HEK293 (cell line): ENCODE measurements around the gene DACT3.

Experiments
- CTCF ChIA-PET: fragments of 350-600 bp; formaldehyde crosslinking; extraction: SDS; loops from one replicate; lab custom pipeline; 2021; ENCODE audit warnings: antibody characterized with exemption; lab: Yijun Ruan, JAX
- POLR2A ChIA-PET: fragments of 300-600 bp; formaldehyde crosslinking; extraction: SDS; loops from one replicate; lab custom pipeline; 2020; ENCODE audit warnings: antibody characterized with exemption, inconsistent platforms; lab: Yijun Ruan, JAX
- H3K27ac ChIP-seq: fragments of 200-500 bp; sonication (Bioruptor generic); 2 replicates; pipeline ENCODE4 v1.5.1; 2014; ENCODE audit warnings: low read depth, low read length, control low read depth, inconsistent platforms; ENCODE audit errors: extremely low read depth
- H3K36me3 ChIP-seq, 2 experiments: fragments of 200-500 bp in 1 of 2; sonication (Bioruptor generic) in 1 of 2; 1 replicate in 1 of 2; 2 replicates in 1 of 2; pipeline ENCODE4 v1.5.1; 2014 to 2017; ENCODE audit warnings: inconsistent platforms in 2 of 2, low read length in 2 of 2; ENCODE audit not compliant: control insufficient read depth in 2 of 2, insufficient read depth in 1 of 2
- H3K4me1 ChIP-seq: fragments of 200-500 bp; sonication (Bioruptor generic); 2 replicates; pipeline ENCODE4 v1.5.1; 2014; ENCODE audit warnings: mild to moderate bottlenecking, low read length, inconsistent platforms; ENCODE audit not compliant: control insufficient read depth, insufficient read depth
- H3K4me3 ChIP-seq: 2 replicates; pipeline ENCODE4 v1.5.1; 2011; ENCODE audit warnings: low read depth, mild to moderate bottlenecking, control low read depth, low read length, moderate library complexity
- H3K9me3 ChIP-seq: fragments of 200-500 bp; sonication (Bioruptor generic); 2 replicates; pipeline ENCODE4 v1.5.1; 2014; ENCODE audit warnings: low read depth, low read length, inconsistent platforms; ENCODE audit not compliant: control insufficient read depth, insufficient read depth
- GLIS1 ChIP-seq: fragments of 450-650 bp; formaldehyde crosslinking; IDR thresholded peaks from 2 replicates; pipeline ENCODE4 v1.5.1; 2016; ENCODE audit warnings: missing biosample characterization, missing genetic modification characterization
- KLF1 ChIP-seq: fragments of 450-650 bp; formaldehyde crosslinking; IDR thresholded peaks from 2 replicates; pipeline ENCODE4 v1.5.1; 2016; ENCODE audit warnings: missing biosample characterization, missing genetic modification characterization
- KLF16 ChIP-seq: fragments of 450-650 bp; formaldehyde crosslinking; IDR thresholded peaks from 2 replicates; pipeline ENCODE4 v1.5.1; 2017; ENCODE audit warnings: missing biosample characterization, missing genetic modification characterization
- KLF7 ChIP-seq: fragments of 450-650 bp; formaldehyde crosslinking; IDR thresholded peaks from 2 replicates; pipeline ENCODE4 v1.5.1; 2016; ENCODE audit warnings: missing biosample characterization, missing genetic modification characterization, borderline replicate concordance
- PRDM6 ChIP-seq: fragments of 450-650 bp; formaldehyde crosslinking; IDR thresholded peaks from 2 replicates; pipeline ENCODE4 v1.5.1; 2017; ENCODE audit warnings: missing biosample characterization, missing genetic modification characterization
- ZBTB20 ChIP-seq: fragments of 450-650 bp; formaldehyde crosslinking; IDR thresholded peaks from 2 replicates; pipeline ENCODE4 v1.5.1; 2016; ENCODE audit warnings: missing biosample characterization, missing genetic modification characterization
- ZBTB7A ChIP-seq: fragments of 450-650 bp; formaldehyde crosslinking; IDR thresholded peaks from 2 replicates; pipeline ENCODE4 v1.5.1; 2016; ENCODE audit warnings: low read depth, missing biosample characterization, missing genetic modification characterization
- ZFP3 ChIP-seq: fragments of 450-650 bp; formaldehyde crosslinking; IDR thresholded peaks from 2 replicates; pipeline ENCODE4 v1.5.1; 2016; ENCODE audit warnings: low read depth, missing biosample characterization, missing genetic modification characterization
- ZNF138 ChIP-seq: fragments of 450-650 bp; formaldehyde crosslinking; IDR thresholded peaks from 2 replicates; pipeline ENCODE4 v1.5.1; 2016; ENCODE audit warnings: missing biosample characterization, missing genetic modification characterization, borderline replicate concordance
- ZNF18 ChIP-seq: fragments of 450-650 bp; formaldehyde crosslinking; IDR thresholded peaks from 2 replicates; pipeline ENCODE4 v1.5.1; 2016; ENCODE audit warnings: missing biosample characterization, missing genetic modification characterization
- ZNF398 ChIP-seq: fragments of 450-650 bp; formaldehyde crosslinking; IDR thresholded peaks from 2 replicates; pipeline ENCODE4 v1.5.1; 2017; ENCODE audit warnings: missing biosample characterization, missing genetic modification characterization
- ZNF423 ChIP-seq: fragments of 450-650 bp; formaldehyde crosslinking; IDR thresholded peaks from 2 replicates; pipeline ENCODE4 v1.5.1; 2016; ENCODE audit warnings: missing biosample characterization, missing genetic modification characterization
- ZNF426 ChIP-seq: fragments of 450-650 bp; formaldehyde crosslinking; IDR thresholded peaks from 2 replicates; pipeline ENCODE4 v1.5.1; 2017; ENCODE audit warnings: missing biosample characterization, missing genetic modification characterization, mild to moderate bottlenecking, inconsistent platforms, moderate library complexity
- ZNF473 ChIP-seq: fragments of 450-650 bp; formaldehyde crosslinking; IDR thresholded peaks from 2 replicates; pipeline ENCODE4 v1.5.1; 2017; ENCODE audit warnings: missing biosample characterization, missing genetic modification characterization
- ZNF560 ChIP-seq: fragments of 450-650 bp; formaldehyde crosslinking; IDR thresholded peaks from 2 replicates; pipeline ENCODE4 v1.5.1; 2017; ENCODE audit warnings: missing biosample characterization, missing genetic modification characterization, borderline replicate concordance
- ZNF610 ChIP-seq: fragments of 450-650 bp; formaldehyde crosslinking; IDR thresholded peaks from 2 replicates; pipeline ENCODE4 v1.5.1; 2016; ENCODE audit warnings: missing biosample characterization, missing genetic modification characterization, borderline replicate concordance
- ZNF623 ChIP-seq: fragments of 450-650 bp; formaldehyde crosslinking; IDR thresholded peaks from 2 replicates; pipeline ENCODE4 v1.5.1; 2016; ENCODE audit warnings: missing biosample characterization, missing genetic modification characterization
- ZNF639 ChIP-seq: fragments of 450-650 bp; formaldehyde crosslinking; IDR thresholded peaks from 2 replicates; pipeline ENCODE4 v1.5.1; 2016; ENCODE audit warnings: missing biosample characterization, missing genetic modification characterization
- ZNF677 ChIP-seq: fragments of 450-650 bp; IDR thresholded peaks from 2 replicates; pipeline ENCODE4 v1.5.0; 2018; ENCODE audit warnings: missing biosample characterization, mild to moderate bottlenecking, missing genetic modification characterization, moderate library complexity
- ZSCAN16 ChIP-seq: fragments of 450-650 bp; formaldehyde crosslinking; IDR thresholded peaks from 2 replicates; pipeline ENCODE4 v1.5.1; 2016; ENCODE audit warnings: missing biosample characterization, missing genetic modification characterization
- TF ChIP-seq, protein P1 (sequence below): fragments of 450-650 bp; IDR thresholded peaks from 2 replicates; pipeline ENCODE4 v1.5.1; 2018; ENCODE audit warnings: missing biosample characterization, mild to moderate bottlenecking, missing genetic modification characterization
- TF ChIP-seq, protein P2 (sequence below): fragments of 450-650 bp; formaldehyde crosslinking; IDR thresholded peaks from 2 replicates; pipeline ENCODE4 v1.5.1; 2016; ENCODE audit warnings: missing biosample characterization, missing genetic modification characterization

Gene DACT3

GRCh38 chr19:46640656-46641055 is 20.3 kb downstream of the DACT3 start:
- no peak overlapping the region for H3K4me3 ChIP-seq
- H3K36me3 ChIP-seq: no peaks in the 10 kb centered on the region
- H3K4me1 ChIP-seq: no peaks in the 10 kb centered on the region
- no peak for TF ChIP-seq ZNF426
- no peak for TF ChIP-seq ZBTB7A (tag by site-specific recombination)
- TF ChIP-seq ZNF18: no peak
- TF ChIP-seq KLF7: no peak
- no peak for TF ChIP-seq ZNF639 (tag by site-specific recombination)
- no peak for TF ChIP-seq ZNF473
- no peak for TF ChIP-seq ZNF677 (tag by site-specific recombination)
- TF ChIP-seq, protein P1, sequence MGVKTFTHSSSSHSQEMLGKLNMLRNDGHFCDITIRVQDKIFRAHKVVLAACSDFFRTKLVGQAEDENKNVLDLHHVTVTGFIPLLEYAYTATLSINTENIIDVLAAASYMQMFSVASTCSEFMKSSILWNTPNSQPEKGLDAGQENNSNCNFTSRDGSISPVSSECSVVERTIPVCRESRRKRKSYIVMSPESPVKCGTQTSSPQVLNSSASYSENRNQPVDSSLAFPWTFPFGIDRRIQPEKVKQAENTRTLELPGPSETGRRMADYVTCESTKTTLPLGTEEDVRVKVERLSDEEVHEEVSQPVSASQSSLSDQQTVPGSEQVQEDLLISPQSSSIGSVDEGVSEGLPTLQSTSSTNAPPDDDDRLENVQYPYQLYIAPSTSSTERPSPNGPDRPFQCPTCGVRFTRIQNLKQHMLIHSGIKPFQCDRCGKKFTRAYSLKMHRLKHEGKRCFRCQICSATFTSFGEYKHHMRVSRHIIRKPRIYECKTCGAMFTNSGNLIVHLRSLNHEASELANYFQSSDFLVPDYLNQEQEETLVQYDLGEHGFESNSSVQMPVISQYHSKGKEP (tag by site-specific recombination): no peak
- TF ChIP-seq ZNF138 (tag by site-specific recombination): no peak
- no peak for TF ChIP-seq KLF16 (tag by site-specific recombination)
- ChIA-PET POLR2A (interaction anchor here (0.6 to 1.3 kb wide), 3 partner anchors 40 to 1933 kb away, joined by 3 read pairs; no protein-coding TSS in a partner anchor), CTCF (interaction anchor here (0.6 to 1.6 kb wide), 5 partner anchors 24 to 372 kb away, joined by 3 to 7 read pairs (median 3); no protein-coding TSS in a partner anchor)
- no peaks in the 10 kb centered on the region for H3K9me3 ChIP-seq
- H3K27ac ChIP-seq: no peak overlapping the region

DNA sequence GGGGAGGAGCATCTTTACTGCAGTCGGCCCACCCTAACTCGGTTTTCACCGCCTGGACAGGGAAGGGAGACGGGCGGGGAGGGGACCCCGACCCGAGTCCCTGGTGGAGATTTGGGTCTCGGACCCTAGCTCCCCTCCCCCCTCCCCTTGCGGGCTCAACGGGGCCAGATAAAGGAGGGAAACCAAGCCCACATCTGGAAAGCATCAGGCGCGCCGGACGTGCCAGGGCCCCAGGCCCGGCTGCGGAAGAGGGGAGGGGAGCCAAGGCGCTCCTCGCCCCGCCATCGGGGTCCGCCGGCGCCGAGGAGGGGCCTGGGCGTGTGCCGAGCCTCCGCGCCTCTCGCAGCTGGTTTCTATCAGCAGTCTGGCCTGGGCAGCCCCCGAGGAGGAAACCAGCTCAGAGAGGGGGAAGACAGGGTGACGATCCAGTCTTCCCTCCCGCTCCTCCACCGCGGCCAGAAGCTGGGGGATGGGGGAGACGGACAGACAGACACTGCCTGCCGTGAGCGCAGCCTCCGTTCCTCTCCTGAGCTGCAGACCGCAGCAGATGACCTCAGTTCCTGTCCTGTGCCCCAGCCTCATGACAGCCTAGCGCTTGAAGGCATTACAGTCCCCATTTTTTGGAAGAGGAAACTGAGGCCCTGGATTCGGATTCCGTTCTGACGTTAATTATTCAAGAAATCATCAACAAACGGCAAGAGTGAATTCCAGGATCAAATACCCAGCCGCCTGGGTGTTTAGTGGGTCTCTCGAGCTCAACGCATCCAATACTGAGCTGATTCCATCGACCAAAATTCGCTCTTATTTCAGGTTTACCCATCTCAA is 21.4 kb downstream of the DACT3 start:
- Histone ChIP-seq H3K27ac (no peak overlapping the region), H3K4me1 (no peaks in the 10 kb centered on the region), H3K36me3 (no peaks in the 10 kb centered on the region), H3K4me3 (peak overlapping the region; percentile 51), H3K9me3 (no peaks in the 10 kb centered on the region)
- ChIA-PET CTCF (interaction anchor here (0.6 to 1.6 kb wide), 9 partner anchors 14 to 373 kb away, joined by 3 to 8 read pairs (median 3); no protein-coding TSS in a partner anchor), POLR2A (interaction anchor here (0.6 to 1.3 kb wide), 2 partner anchors 39 to 1934 kb away, joined by 3 read pairs; no protein-coding TSS in a partner anchor)
- TF ChIP-seq ZNF623 (tag by site-specific recombination) (no peak), ZSCAN16 (tag by site-specific recombination) (0 out of 2 replicates have a peak, but pooled peaks have one; percentile 76), PRDM6 (tag by site-specific recombination) (no peak), ZFP3 (tag by site-specific recombination) (no peak), ZNF423 (tag by site-specific recombination) (no peak), KLF1 (tag by site-specific recombination) (peak; percentile 77; the same call in 1 of the 2 replicates), ZNF560 (tag by site-specific recombination) (no peak), ZNF610 (tag by site-specific recombination) (no peak), ZNF398 (tag by site-specific recombination) (peak; percentile 94), ZNF639 (tag by site-specific recombination) (no peak), GLIS1 (peak; percentile 17; the same call in 1 of the 2 replicates), ZBTB20 (tag by site-specific recombination) (peak; percentile 81)
- TF ChIP-seq, protein P2, sequence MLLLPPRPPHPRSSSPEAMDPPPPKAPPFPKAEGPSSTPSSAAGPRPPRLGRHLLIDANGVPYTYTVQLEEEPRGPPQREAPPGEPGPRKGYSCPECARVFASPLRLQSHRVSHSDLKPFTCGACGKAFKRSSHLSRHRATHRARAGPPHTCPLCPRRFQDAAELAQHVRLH (tag by site-specific recombination): no peak
